DND-41 (cell line): ENCODE measurements around the gene EXD3.

Experiments
- EZH2 ChIP-seq: IDR thresholded peaks from 3 replicates; pipeline ENCODE4 v1.6.1; 2012; ENCODE audit warnings: borderline replicate concordance, low read depth, mild to moderate bottlenecking, moderate library complexity, low read length, inconsistent platforms; ENCODE audit not compliant: severe bottlenecking
- TF ChIP-seq, protein P1 (sequence below): IDR thresholded peaks from 2 replicates; pipeline ENCODE4 v1.5.1; 2012; ENCODE audit warnings: borderline replicate concordance, low read length, moderate library complexity, mild to moderate bottlenecking; ENCODE audit not compliant: poor library complexity, severe bottlenecking; ENCODE audit errors: extremely low read depth

DNA sequence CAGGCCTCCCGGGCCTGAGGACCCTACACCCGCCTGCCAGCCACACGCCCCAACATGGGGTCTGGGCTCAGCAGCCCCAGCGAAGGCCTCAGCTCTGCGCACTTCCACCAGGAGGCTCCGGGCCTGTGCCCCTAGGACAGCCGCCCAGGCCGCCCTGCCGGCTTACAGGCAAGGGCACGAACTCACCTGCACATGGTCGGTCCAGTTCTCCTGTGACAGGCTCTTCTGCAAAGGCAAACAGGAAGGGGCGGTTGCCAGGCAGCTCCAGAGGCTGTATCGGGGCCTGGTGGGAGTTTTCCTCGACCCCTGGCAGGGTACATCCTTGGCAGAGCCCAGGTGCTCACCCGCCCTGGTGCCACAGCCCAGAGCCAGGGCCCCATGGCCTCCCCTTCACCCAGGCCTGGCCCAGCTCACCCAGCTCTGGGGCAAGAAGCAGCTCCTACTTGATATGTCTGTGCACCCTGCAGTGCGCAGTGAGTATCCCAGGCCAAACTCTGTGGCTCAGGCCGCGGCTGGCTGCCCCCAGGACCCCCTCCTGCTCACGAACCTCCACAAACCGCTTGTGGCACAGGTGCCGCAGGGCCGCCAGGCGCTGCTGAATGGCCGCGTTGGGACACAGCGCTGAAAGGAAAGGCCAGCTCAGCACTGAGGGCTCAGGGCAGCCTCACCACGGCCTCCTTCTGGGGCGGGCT, 68.7 kb downstream of the EXD3 start:
- TF ChIP-seq, protein P1, sequence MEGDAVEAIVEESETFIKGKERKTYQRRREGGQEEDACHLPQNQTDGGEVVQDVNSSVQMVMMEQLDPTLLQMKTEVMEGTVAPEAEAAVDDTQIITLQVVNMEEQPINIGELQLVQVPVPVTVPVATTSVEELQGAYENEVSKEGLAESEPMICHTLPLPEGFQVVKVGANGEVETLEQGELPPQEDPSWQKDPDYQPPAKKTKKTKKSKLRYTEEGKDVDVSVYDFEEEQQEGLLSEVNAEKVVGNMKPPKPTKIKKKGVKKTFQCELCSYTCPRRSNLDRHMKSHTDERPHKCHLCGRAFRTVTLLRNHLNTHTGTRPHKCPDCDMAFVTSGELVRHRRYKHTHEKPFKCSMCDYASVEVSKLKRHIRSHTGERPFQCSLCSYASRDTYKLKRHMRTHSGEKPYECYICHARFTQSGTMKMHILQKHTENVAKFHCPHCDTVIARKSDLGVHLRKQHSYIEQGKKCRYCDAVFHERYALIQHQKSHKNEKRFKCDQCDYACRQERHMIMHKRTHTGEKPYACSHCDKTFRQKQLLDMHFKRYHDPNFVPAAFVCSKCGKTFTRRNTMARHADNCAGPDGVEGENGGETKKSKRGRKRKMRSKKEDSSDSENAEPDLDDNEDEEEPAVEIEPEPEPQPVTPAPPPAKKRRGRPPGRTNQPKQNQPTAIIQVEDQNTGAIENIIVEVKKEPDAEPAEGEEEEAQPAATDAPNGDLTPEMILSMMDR, result no peak
- no peak for TF ChIP-seq EZH2
